Nephron progenitor cell (in vitro differentiated cells): ENCODE measurements around the gene LRFN5.
A peak's percentile ranks its signal among the peaks of the same experiment; 100 is the strongest.

Experiments
- DNase-seq: peaks from one replicate; pipeline ENCODE4 v3.0.0; 2021
- H3K27ac Mint-ChIP-seq: 2 replicates; pipeline ENCODE4 v1.8.0; 2021; ENCODE audit warnings: mild to moderate bottlenecking, moderate library complexity, mixed read lengths
- H3K27me3 Mint-ChIP-seq: 2 replicates; pipeline ENCODE4 v1.8.0; 2021; ENCODE audit warnings: mild to moderate bottlenecking, low read depth, mixed read lengths; ENCODE audit not compliant: poor library complexity
- H3K36me3 Mint-ChIP-seq: 2 replicates; pipeline ENCODE4 v1.8.0; 2021; ENCODE audit warnings: low read depth, mixed read lengths
- H3K4me1 Mint-ChIP-seq: 2 replicates; pipeline ENCODE4 v1.8.0; 2021; ENCODE audit warnings: mixed read lengths
- H3K4me3 Mint-ChIP-seq: 2 replicates; pipeline ENCODE4 v1.8.0; 2021; ENCODE audit warnings: mild to moderate bottlenecking, moderate library complexity, mixed read lengths
- H3K9me3 Mint-ChIP-seq: 2 replicates; pipeline ENCODE4 v1.8.0; 2021; ENCODE audit warnings: mild to moderate bottlenecking, moderate library complexity, mixed read lengths
- CTCF ChIP-seq: fragments of 200-600 bp; sonication (generic); IDR thresholded peaks from 2 replicates; pipeline ENCODE4 v1.5.0; 2021; ENCODE audit warnings: antibody characterized with exemption

The LRFN5 gene

GRCh38 chr14:41644606-41645005, 37.9 kb downstream of the LRFN5 start:
- H3K27ac Mint-ChIP-seq: no peak overlapping the region
- no peak for DNase-seq
- H3K36me3 Mint-ChIP-seq: no peaks in the 10 kb centered on the region
- H3K9me3 Mint-ChIP-seq: no peaks in the 10 kb centered on the region
- no peaks in the 10 kb centered on the region for H3K27me3 Mint-ChIP-seq
- H3K4me1 Mint-ChIP-seq: no peaks in the 10 kb centered on the region
- H3K4me3 Mint-ChIP-seq: no peak overlapping the region
- TF ChIP-seq CTCF: no peak

GRCh38 chr14:41650802-41651201, 44.1 kb downstream of the LRFN5 start:
- no peak for TF ChIP-seq CTCF
- no peaks in the 10 kb centered on the region for H3K36me3 Mint-ChIP-seq
- no peak for DNase-seq
- H3K4me3 Mint-ChIP-seq: no peak overlapping the region
- H3K4me1 Mint-ChIP-seq: no peaks in the 10 kb centered on the region
- H3K27me3 Mint-ChIP-seq: no peaks in the 10 kb centered on the region
- H3K27ac Mint-ChIP-seq: no peak overlapping the region
- H3K9me3 Mint-ChIP-seq: no peaks in the 10 kb centered on the region

GRCh38 chr14:41654196-41654595, 47.5 kb downstream of the LRFN5 start:
- no peaks in the 10 kb centered on the region for H3K36me3 Mint-ChIP-seq
- H3K9me3 Mint-ChIP-seq: peaks cover 3% of the 10 kb centered on the region
- no peak overlapping the region for H3K27ac Mint-ChIP-seq
- H3K4me1 Mint-ChIP-seq: no peaks in the 10 kb centered on the region
- no peak overlapping the region for H3K4me3 Mint-ChIP-seq
- TF ChIP-seq CTCF: no peak
- DNase-seq: no peak
- H3K27me3 Mint-ChIP-seq: no peaks in the 10 kb centered on the region

GRCh38 chr14:41662780-41663472, 56.2 kb downstream of the LRFN5 start:
- Mint-ChIP-seq H3K9me3 (peaks cover 8% of the 10 kb centered on the region), H3K4me1 (peaks cover 4% of the 10 kb centered on the region), H3K36me3 (no peaks in the 10 kb centered on the region), H3K27me3 (no peaks in the 10 kb centered on the region), H3K27ac (peak overlapping the region; percentile 61), H3K4me3 (no peak overlapping the region)
- DNase-seq: no peak
- TF ChIP-seq CTCF: no peak

- no peak overlapping the region for H3K4me3 Mint-ChIP-seq
- H3K27ac Mint-ChIP-seq: peak overlapping the region; percentile 61
- no peaks in the 10 kb centered on the region for H3K27me3 Mint-ChIP-seq
- TF ChIP-seq CTCF: no peak
- H3K36me3 Mint-ChIP-seq: no peaks in the 10 kb centered on the region
- peaks cover 8% of the 10 kb centered on the region for H3K9me3 Mint-ChIP-seq
- no peak for DNase-seq
- peaks cover 4% of the 10 kb centered on the region for H3K4me1 Mint-ChIP-seq
Measured at GRCh38 chr14:41663473-41663850, 56.8 kb downstream of the LRFN5 start.

GRCh38 chr14:41666301-41666700, 59.6 kb downstream of the LRFN5 start:
- TF ChIP-seq CTCF: no peak
- DNase-seq: no peak
- H3K9me3 Mint-ChIP-seq: no peaks in the 10 kb centered on the region
- no peak overlapping the region for H3K4me3 Mint-ChIP-seq
- H3K27me3 Mint-ChIP-seq: no peaks in the 10 kb centered on the region
- no peaks in the 10 kb centered on the region for H3K36me3 Mint-ChIP-seq
- H3K27ac Mint-ChIP-seq: no peak overlapping the region
- H3K4me1 Mint-ChIP-seq: peaks cover 4% of the 10 kb centered on the region
